H9 (cell line): Measurements from ENCODE around the gene VGLL1. TPM values are rescaled to one million over a fixed set of nuclear protein-coding genes. Genes with fewer than 3 reads are reported as not detected.

Experiments
- DNase-seq: peaks from one replicate; pipeline ENCODE4 v3.0.0-alpha.2; 2017
- H2AFZ ChIP-seq: one replicate; pipeline ENCODE4 v1.6.1; 2013; ENCODE audit warnings: mild to moderate bottlenecking, low read length, control low read depth, moderate library complexity
- H2AK5ac ChIP-seq: 2 replicates; pipeline ENCODE4 v1.6.1; 2013; ENCODE audit warnings: low read length, control low read depth, mixed read lengths; ENCODE audit not compliant: insufficient read length
- H2BK120ac ChIP-seq: one replicate; pipeline ENCODE4 v1.6.1; 2013; ENCODE audit warnings: low read depth, mild to moderate bottlenecking, low read length, control low read depth, inconsistent platforms; ENCODE audit not compliant: poor library complexity, severe bottlenecking
- H2BK12ac ChIP-seq: 2 replicates; pipeline ENCODE4 v1.6.1; 2013; ENCODE audit warnings: low read length, control low read depth, mixed read lengths, low read depth; ENCODE audit not compliant: insufficient read length
- H2BK15ac ChIP-seq: 2 replicates; pipeline ENCODE4 v1.6.1; 2013; ENCODE audit warnings: low read depth, low read length, control low read depth
- H2BK20ac ChIP-seq: one replicate; pipeline ENCODE4 v1.6.1; 2013; ENCODE audit warnings: low read depth, mild to moderate bottlenecking, low read length, control low read depth, inconsistent platforms; ENCODE audit not compliant: poor library complexity, severe bottlenecking
- H2BK5ac ChIP-seq: 2 replicates; pipeline ENCODE4 v1.6.1; 2013; ENCODE audit warnings: low read length, control low read depth, mixed read lengths; ENCODE audit not compliant: insufficient read length
- H3K14ac ChIP-seq: 2 replicates; pipeline ENCODE4 v1.6.1; 2013; ENCODE audit warnings: low read length, control low read depth; ENCODE audit not compliant: insufficient read depth
- H3K18ac ChIP-seq: 2 replicates; pipeline ENCODE4 v1.6.1; 2013; ENCODE audit warnings: low read depth, mild to moderate bottlenecking, mixed read lengths, low read length, control low read depth; ENCODE audit not compliant: insufficient read length
- H3K23ac ChIP-seq: 2 replicates; pipeline ENCODE4 v1.6.1; 2013; ENCODE audit warnings: low read length, control low read depth, mixed read lengths, low read depth; ENCODE audit not compliant: insufficient read length
- H3K23me2 ChIP-seq: 2 replicates; pipeline ENCODE4 v1.6.1; 2013; ENCODE audit warnings: low read depth, mild to moderate bottlenecking, mixed read lengths, low read length, control low read depth; ENCODE audit not compliant: insufficient read length, poor library complexity, severe bottlenecking
- H3K27ac ChIP-seq: 2 replicates; pipeline ENCODE4 v1.5.1; 2013; ENCODE audit warnings: low read length, control low read depth, mixed read lengths, low read depth; ENCODE audit not compliant: insufficient read length
- H3K27me3 ChIP-seq: 2 replicates; pipeline ENCODE4 v1.6.1; 2013; ENCODE audit warnings: low read length, control low read depth, inconsistent platforms; ENCODE audit not compliant: insufficient read depth
- H3K4ac ChIP-seq: 2 replicates; pipeline ENCODE4 v1.6.1; 2013; ENCODE audit warnings: low read depth, mild to moderate bottlenecking, control low read depth, inconsistent platforms, low read length, moderate library complexity
- H3K4me1 ChIP-seq: 2 replicates; pipeline ENCODE4 v1.6.1; 2013; ENCODE audit warnings: low read length, control low read depth, inconsistent platforms; ENCODE audit not compliant: insufficient read depth
- H3K4me2 ChIP-seq: 2 replicates; pipeline ENCODE4 v1.6.1; 2013; ENCODE audit warnings: low read length, control low read depth, mixed read lengths; ENCODE audit not compliant: insufficient read length, insufficient read depth
- H3K56ac ChIP-seq: 2 replicates; pipeline ENCODE4 v1.6.1; 2013; ENCODE audit warnings: low read depth, mild to moderate bottlenecking, mixed read lengths, low read length, control low read depth; ENCODE audit not compliant: insufficient read length
- H3K79me1 ChIP-seq: 2 replicates; pipeline ENCODE4 v1.6.1; 2013; ENCODE audit warnings: low read depth, mild to moderate bottlenecking, moderate library complexity, low read length, control low read depth, inconsistent platforms; ENCODE audit not compliant: insufficient read depth, poor library complexity, severe bottlenecking
- H3K79me2 ChIP-seq: 2 replicates; pipeline ENCODE4 v1.6.1; 2013; ENCODE audit warnings: low read length, control low read depth, inconsistent platforms; ENCODE audit not compliant: insufficient read depth
- H3K9ac ChIP-seq: 2 replicates; pipeline ENCODE4 v1.6.1; 2013; ENCODE audit warnings: low read length, control low read depth, mixed read lengths; ENCODE audit not compliant: insufficient read length; ENCODE audit errors: extremely low read depth
- H3K9me3 ChIP-seq: one replicate; pipeline ENCODE4 v1.6.1; 2013; ENCODE audit warnings: low read depth, low read length, inconsistent platforms; ENCODE audit not compliant: control insufficient read depth
- H3T11ph ChIP-seq: one replicate; pipeline ENCODE4 v1.6.1; 2013; ENCODE audit warnings: mild to moderate bottlenecking, low read length, control low read depth, inconsistent platforms
- H4K20me1 ChIP-seq: one replicate; pipeline ENCODE4 v1.6.1; 2013; ENCODE audit not compliant: control insufficient read depth, insufficient read length, insufficient read depth
- H4K5ac ChIP-seq: 2 replicates; pipeline ENCODE4 v1.6.1; 2013; ENCODE audit warnings: low read depth, mild to moderate bottlenecking, mixed read lengths, low read length, control low read depth; ENCODE audit not compliant: insufficient read length
- H4K8ac ChIP-seq: replicated peaks from 2 replicates; pipeline ENCODE4 v1.6.1; 2013; ENCODE audit warnings: low read length, control low read depth, mixed read lengths, low read depth; ENCODE audit not compliant: insufficient read length
- H4K91ac ChIP-seq: 2 replicates; pipeline ENCODE4 v1.6.1; 2013; ENCODE audit warnings: low read depth, mild to moderate bottlenecking, moderate library complexity, mixed read lengths, low read length, control low read depth; ENCODE audit not compliant: insufficient read length
- H3K27ac Mint-ChIP-seq, 3 experiments: 2 replicates in 2 of 3; 3 replicates in 1 of 3; pipeline ENCODE4 v1.8.0; 2020 to 2021; ENCODE audit warnings: mixed read lengths in 3 of 3, mild to moderate bottlenecking in 1 of 3, moderate library complexity in 1 of 3
- H3K27me3 Mint-ChIP-seq: 2 replicates; pipeline ENCODE4 v1.8.0; 2021; ENCODE audit warnings: low read depth, mild to moderate bottlenecking, moderate library complexity, mixed read lengths
- H3K36me3 Mint-ChIP-seq, 3 experiments: 2 replicates in 2 of 3; 3 replicates in 1 of 3; pipeline ENCODE4 v1.8.0; 2020 to 2021; ENCODE audit warnings: low read depth in 3 of 3, mixed read lengths in 3 of 3; ENCODE audit not compliant: insufficient read depth in 1 of 3
- H3K4me1 Mint-ChIP-seq, 2 experiments: 2 replicates each; pipeline ENCODE4 v1.8.0; 2020; ENCODE audit warnings: mixed read lengths in 2 of 2
- H3K4me3 Mint-ChIP-seq, 2 experiments: 2 replicates in 1 of 2; 3 replicates in 1 of 2; pipeline ENCODE4 v1.8.0; 2020 to 2021; ENCODE audit warnings: mild to moderate bottlenecking in 2 of 2, mixed read lengths in 2 of 2, moderate library complexity in 1 of 2
- H3K9me3 Mint-ChIP-seq, 2 experiments: 2 replicates in 1 of 2; 3 replicates in 1 of 2; pipeline ENCODE4 v1.8.0; 2020; ENCODE audit warnings: mild to moderate bottlenecking in 2 of 2, mixed read lengths in 2 of 2, moderate library complexity in 1 of 2
- CTCF ChIP-seq: fragments of 200-600 bp; sonication (generic); conservative IDR thresholded peaks from 3 replicates; pipeline ENCODE4 v1.8.0; 2021; ENCODE audit warnings: antibody characterized with exemption, mild to moderate bottlenecking
- WGBS: extraction: QIAGEN DNeasy Blood & Tissue Kit; methylation state at CpG from one replicate; pipeline ENCODE4 v1.1.7; 2013; ENCODE audit warnings: missing lambda C conversion rate, low lambda C conversion rate, mixed read lengths; ENCODE audit not compliant: insufficient read length; ENCODE audit errors: extremely low coverage; 5-methylcytosine and 5-hydroxymethylcytosine counted together
- total RNA-seq: library from RNA; stranded (reverse); gene quantifications from 2 replicates; pipeline ENCODE4 v1.2.1, GENCODE V29; 2021

VGLL1 gene
- total RNA-seq, 1 experiment from 2014 or later = not detected

GRCh38 chrX:136528645-136529315 is 3.2 kb upstream of the VGLL1 start:
- Histone ChIP-seq H3K23me2 (no peaks in the 10 kb centered on the region), H3T11ph (no peak overlapping the region), H4K5ac (no peak overlapping the region), H3K18ac (no peak overlapping the region), H4K8ac (no peak overlapping the region), H2BK12ac (no peak overlapping the region), H2BK5ac (no peak overlapping the region), H3K9me3 (peaks cover 43% of the 10 kb centered on the region), H2AK5ac (no peak overlapping the region), H2BK15ac (no peak overlapping the region), H3K4ac (no peak overlapping the region), H3K9ac (no peak overlapping the region), H3K56ac (no peak overlapping the region), H4K91ac (no peak overlapping the region), H2BK20ac (no peak overlapping the region), H2BK120ac (no peak overlapping the region), H3K79me1 (no peaks in the 10 kb centered on the region), H3K4me2 (no peak overlapping the region), H3K23ac (no peak overlapping the region), H3K27ac (no peak overlapping the region), H2AFZ (no peak overlapping the region), H3K14ac (no peak overlapping the region), H3K27me3 (no peaks in the 10 kb centered on the region), H4K20me1 (no peaks in the 10 kb centered on the region), H3K4me1 (no peaks in the 10 kb centered on the region), H3K79me2 (no peaks in the 10 kb centered on the region)
- DNase-seq = peak; percentile 45
- Mint-ChIP-seq H3K4me1 (peaks cover 0 to 8% of the 10 kb centered on the region in 2 experiments; a peak in 1 of 4 replicates), H3K36me3 (peaks cover 0 to 6% (median 1%) of the 10 kb centered on the region in 3 experiments; a peak in 3 of 7 replicates), H3K9me3 (peaks cover 56 to 68% of the 10 kb centered on the region in 2 experiments), H3K27me3 (peaks cover 6% of the 10 kb centered on the region), H3K27ac (no peak overlapping the region), H3K4me3 (no peak overlapping the region)
- TF ChIP-seq CTCF = no peak
- WGBS = no CpG with 5 or more reads among the region's 8 CpGs
